Prostate gland (tissue), 2 donors: ENCODE data around the gene TRAF1. TPM values are rescaled to one million over a fixed set of nuclear protein-coding genes. Genes with fewer than 3 reads are reported as not detected.

Source experiments
- DNase-seq: peaks from one replicate; pipeline ENCODE4 v3.0.0-alpha.2; 2019; ENCODE audit warnings: low spot score
- H3K27ac ChIP-seq, 2 donors: fragments of 200-600 bp; sonication (generic); 2 replicates each; pipeline ENCODE4 v1.5.1; 2017 to 2019
- H3K27me3 ChIP-seq: fragments of 200-600 bp; sonication (generic); replicated peaks from 2 replicates; pipeline ENCODE4 v1.5.1; 2019; ENCODE audit not compliant: insufficient read depth
- H3K36me3 ChIP-seq, 2 donors: fragments of 200-600 bp; sonication (generic); 1 replicate in 1 of 2; 2 replicates in 1 of 2; pipeline versions ENCODE4 v1.5.1 to v1.8.1; 2017 to 2019
- H3K4me1 ChIP-seq: fragments of 200-600 bp; sonication (generic); replicated peaks from 2 replicates; pipeline ENCODE4 v1.5.1; 2019
- H3K4me3 ChIP-seq, 2 donors: fragments of 200-600 bp; sonication (generic); 2 replicates each; pipeline ENCODE4 v1.5.1; 2017 to 2019
- H3K9me3 ChIP-seq: fragments of 200-600 bp; sonication (generic); 2 replicates; pipeline ENCODE4 v1.5.1; 2017
- POLR2A ChIP-seq: fragments of 450-650 bp; IDR thresholded peaks from one replicate; pipeline ENCODE4 v1.6.1; 2016; ENCODE audit warnings: antibody characterized with exemption, mild to moderate bottlenecking
- POLR2AphosphoS5 ChIP-seq: sonication (generic); formaldehyde crosslinking; IDR thresholded peaks from one replicate; pipeline ENCODE4 v1.6.1; 2017; ENCODE audit warnings: antibody characterized with exemption
- WGBS: methylation state at CpG from one replicate; pipeline ENCODE4 v1.1.5; 2018; 5-methylcytosine and 5-hydroxymethylcytosine counted together
- intact Hi-C: fragments of 100-400 bp; cut with DNase I; formaldehyde crosslinking; loops from one replicate; pipeline ENCODE4 v1.14.2; 2022
- total RNA-seq, 2 donors: library from RNA; depleted of rRNA; stranded (reverse); fragments of >200 nt; gene quantifications; one replicate each; pipeline ENCODE4 v1.1.0, GENCODE V29; 2016
- TF ChIP-seq, protein P1 (sequence below), 4 experiments: fragments of 200-600 bp in 2 of 4; fragments of 450-650 bp in 2 of 4; sonication (generic) in 2 of 4; IDR thresholded peaks; 1 replicate in 3 of 4; 2 replicates in 1 of 4; pipeline ENCODE4 v1.5.1; 2016 to 2019; ENCODE audit warnings: antibody characterized with exemption in 4 of 4, mild to moderate bottlenecking in 2 of 4, moderate library complexity in 2 of 4

Gene TRAF1
- total RNA-seq, 2 donors from 2014 or later: 3.1 to 6.9 TPM

DNA sequence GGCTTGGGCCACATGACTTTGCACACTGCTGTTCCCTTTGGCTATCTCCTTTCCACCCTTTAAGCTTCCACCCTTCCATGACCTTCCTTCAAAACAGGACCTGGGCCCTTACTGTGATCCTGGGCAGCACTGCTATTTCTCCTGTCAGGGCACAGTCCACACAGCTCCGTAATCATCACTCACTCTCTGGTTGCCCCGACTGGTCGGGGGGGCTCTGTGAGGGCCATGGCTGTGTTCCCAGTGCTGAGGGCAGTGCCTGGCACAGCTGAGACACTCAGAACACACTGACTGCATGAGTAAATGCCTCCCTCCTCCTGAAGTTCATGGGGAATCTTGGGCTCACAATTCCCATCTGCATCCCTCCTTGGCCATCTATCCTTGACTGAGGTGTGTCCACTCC, 12.2 kb downstream of the TRAF1 start:
- Histone ChIP-seq H3K27me3 (no peaks in the 10 kb centered on the region), H3K36me3 (no peaks in the 10 kb centered on the region), H3K4me1 (no peaks in the 10 kb centered on the region), H3K4me3 (no peak overlapping the region), H3K9me3 (no peaks in the 10 kb centered on the region), H3K27ac (no peak overlapping the region)
- no peak for DNase-seq
- 58% methylated on average over 3 of the region's 3 CpGs for WGBS
- intact Hi-C loops: no loop called here
- TF ChIP-seq, protein P1, sequence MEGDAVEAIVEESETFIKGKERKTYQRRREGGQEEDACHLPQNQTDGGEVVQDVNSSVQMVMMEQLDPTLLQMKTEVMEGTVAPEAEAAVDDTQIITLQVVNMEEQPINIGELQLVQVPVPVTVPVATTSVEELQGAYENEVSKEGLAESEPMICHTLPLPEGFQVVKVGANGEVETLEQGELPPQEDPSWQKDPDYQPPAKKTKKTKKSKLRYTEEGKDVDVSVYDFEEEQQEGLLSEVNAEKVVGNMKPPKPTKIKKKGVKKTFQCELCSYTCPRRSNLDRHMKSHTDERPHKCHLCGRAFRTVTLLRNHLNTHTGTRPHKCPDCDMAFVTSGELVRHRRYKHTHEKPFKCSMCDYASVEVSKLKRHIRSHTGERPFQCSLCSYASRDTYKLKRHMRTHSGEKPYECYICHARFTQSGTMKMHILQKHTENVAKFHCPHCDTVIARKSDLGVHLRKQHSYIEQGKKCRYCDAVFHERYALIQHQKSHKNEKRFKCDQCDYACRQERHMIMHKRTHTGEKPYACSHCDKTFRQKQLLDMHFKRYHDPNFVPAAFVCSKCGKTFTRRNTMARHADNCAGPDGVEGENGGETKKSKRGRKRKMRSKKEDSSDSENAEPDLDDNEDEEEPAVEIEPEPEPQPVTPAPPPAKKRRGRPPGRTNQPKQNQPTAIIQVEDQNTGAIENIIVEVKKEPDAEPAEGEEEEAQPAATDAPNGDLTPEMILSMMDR (IDR thresholded peaks at IDR 0.05): no peak
- peak; percentile 5 for TF ChIP-seq POLR2AphosphoS5

DNA sequence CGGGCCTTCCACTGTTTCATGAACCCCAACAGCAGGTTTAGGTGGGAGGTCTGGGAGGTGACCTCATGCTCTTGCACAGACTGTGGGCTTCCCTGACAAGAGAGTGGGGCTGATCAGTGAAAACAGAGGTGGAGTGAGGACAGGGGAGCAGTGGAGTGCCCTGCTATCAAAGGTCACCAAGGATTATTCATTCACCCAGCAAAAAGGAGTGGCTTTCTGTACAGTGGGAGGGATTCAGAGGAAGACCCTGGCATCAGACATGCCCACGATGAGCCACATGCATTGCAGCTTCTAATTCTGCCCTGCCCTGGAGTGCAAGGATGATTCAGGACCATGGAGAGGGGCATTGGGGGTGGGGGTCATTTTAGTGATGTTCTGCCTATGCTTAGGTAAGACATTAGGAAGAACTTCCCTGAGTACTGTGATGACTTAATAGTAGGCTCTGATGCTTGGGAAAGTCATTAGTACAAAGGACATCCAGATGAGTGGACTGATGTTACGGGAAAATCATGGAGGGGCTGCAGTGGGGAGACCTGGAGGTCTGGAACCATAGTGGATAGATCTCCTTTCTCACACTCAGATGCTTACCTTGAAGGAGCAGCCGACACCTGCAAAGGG, 12.8 kb downstream of the TRAF1 start:
- Histone ChIP-seq H3K4me1 (no peaks in the 10 kb centered on the region), H3K4me3 (no peak overlapping the region), H3K36me3 (no peaks in the 10 kb centered on the region), H3K27me3 (no peaks in the 10 kb centered on the region), H3K9me3 (no peaks in the 10 kb centered on the region), H3K27ac (no peak overlapping the region)
- DNase-seq: no peak
- intact Hi-C loops: no loop called here
- no peak for TF ChIP-seq POLR2AphosphoS5
- TF ChIP-seq POLR2A: no peak
- TF ChIP-seq, protein P1 (IDR thresholded peaks at IDR 0.05): no peak
- 85% methylated on average over 4 of the region's 4 CpGs for WGBS

DNA sequence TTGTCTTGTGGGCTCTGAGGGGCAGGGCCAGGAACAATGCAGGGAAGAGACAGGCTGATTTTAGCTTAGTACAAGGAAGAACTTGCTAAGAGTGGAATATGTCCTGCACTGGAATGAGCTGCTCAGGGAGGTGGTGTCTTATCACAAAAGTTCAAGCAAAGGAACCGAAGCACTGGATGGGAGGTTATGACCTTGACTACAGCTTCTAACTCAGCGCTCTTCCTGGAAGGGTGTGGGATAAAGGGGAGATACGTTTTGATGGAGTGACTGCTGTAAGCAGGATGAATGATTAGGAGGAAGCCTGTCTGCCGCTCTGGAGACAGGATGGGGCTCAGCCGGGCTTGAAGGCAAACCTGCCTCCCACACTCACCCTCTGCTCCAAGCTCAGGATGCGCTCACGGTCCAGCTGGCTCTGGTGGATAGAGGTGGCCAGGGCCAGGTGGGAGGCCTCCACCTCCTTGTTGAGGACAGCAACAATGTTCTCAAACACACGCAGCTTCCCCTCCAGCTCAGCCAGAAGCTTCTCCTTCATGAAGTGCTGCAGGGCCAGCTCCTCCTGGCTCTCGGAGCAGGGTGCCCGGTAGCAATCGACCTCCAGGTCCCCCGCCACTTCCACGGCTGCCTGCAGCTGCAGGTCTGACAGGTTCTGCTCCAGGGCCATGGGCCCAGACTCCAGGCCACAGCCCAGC, 13.5 kb downstream of the TRAF1 start:
- no peak for TF ChIP-seq POLR2A
- TF ChIP-seq, protein P1 (IDR thresholded peaks at IDR 0.05): no peak
- TF ChIP-seq POLR2AphosphoS5: no peak
- no peak for DNase-seq
- Histone ChIP-seq H3K27ac (no peak overlapping the region), H3K27me3 (no peaks in the 10 kb centered on the region), H3K36me3 (no peaks in the 10 kb centered on the region), H3K4me1 (no peaks in the 10 kb centered on the region), H3K4me3 (no peak overlapping the region), H3K9me3 (no peaks in the 10 kb centered on the region)
- 88% methylated on average over 13 of the region's 13 CpGs for WGBS
- intact Hi-C loops: no loop called here

DNA sequence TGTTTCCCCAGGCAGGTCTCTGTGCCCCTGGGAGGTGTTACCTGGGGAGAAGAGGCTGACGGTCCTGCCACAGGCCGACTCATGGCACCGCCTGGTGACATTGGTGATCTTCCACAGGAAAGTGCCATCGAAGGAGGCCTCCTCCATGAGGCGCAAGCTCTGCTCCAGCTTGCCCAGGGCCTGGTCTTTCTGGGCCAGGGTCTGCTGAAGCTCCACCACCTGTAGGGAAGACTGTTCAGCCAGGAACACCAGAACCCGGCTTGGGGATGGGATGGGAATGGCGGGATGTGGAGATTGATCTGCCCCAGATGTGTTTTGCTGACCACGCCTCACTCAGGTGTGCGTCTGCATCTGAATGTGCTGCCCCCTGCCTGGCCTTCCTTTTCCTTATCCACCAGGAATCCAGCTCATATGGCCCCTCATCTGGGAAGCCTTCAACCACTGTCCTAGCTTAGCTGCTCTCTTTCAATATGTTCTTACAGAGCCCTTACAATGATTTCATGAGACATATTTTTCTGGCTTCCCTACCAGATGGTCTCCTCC, 15.2 kb downstream of the TRAF1 start:
- H3K27ac ChIP-seq: no peak overlapping the region
- H3K9me3 ChIP-seq: no peaks in the 10 kb centered on the region
- DNase-seq: no peak
- H3K27me3 ChIP-seq: no peaks in the 10 kb centered on the region
- H3K36me3 ChIP-seq: no peaks in the 10 kb centered on the region
- H3K4me1 ChIP-seq: no peaks in the 10 kb centered on the region
- intact Hi-C loops: no loop called here
- H3K4me3 ChIP-seq: no peak overlapping the region
- TF ChIP-seq, protein P1 (IDR thresholded peaks at IDR 0.05): no peak
- no peak for TF ChIP-seq POLR2AphosphoS5
- TF ChIP-seq POLR2A: no peak
- WGBS: 84% methylated on average over 9 of the region's 9 CpGs

DNA sequence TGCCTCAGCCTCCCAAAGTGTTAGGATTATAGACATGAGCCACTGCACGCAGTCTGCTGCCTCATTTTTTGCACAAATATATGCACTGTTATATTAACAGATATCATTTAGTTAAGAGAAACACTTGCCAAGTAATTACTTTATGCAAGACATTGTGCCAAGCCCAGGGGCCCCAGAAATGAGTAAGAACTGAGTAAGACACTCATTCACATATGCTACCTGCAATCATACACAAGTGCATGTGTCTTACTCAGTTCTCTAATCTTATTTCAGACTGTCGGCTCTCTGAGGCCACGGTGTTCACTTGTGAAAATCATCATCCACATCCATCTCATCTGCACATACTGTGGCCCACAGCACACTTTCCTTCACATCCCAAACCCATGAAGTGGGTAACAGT, 16.0 kb downstream of the TRAF1 start:
- no peaks in the 10 kb centered on the region for H3K36me3 ChIP-seq
- TF ChIP-seq POLR2AphosphoS5 (no peak), POLR2A (no peak)
- TF ChIP-seq, protein P1 (IDR thresholded peaks at IDR 0.05): no peak
- intact Hi-C loops: no loop called here
- no peaks in the 10 kb centered on the region for H3K27me3 ChIP-seq
- H3K27ac ChIP-seq: no peak overlapping the region
- H3K4me1 ChIP-seq: no peaks in the 10 kb centered on the region
- 94% methylated on average over 3 of the region's 3 CpGs for WGBS
- no peak for DNase-seq
- no peaks in the 10 kb centered on the region for H3K9me3 ChIP-seq
- no peak overlapping the region for H3K4me3 ChIP-seq
